ENCODE data around the gene LCOR. TPM values are rescaled to one million over a fixed set of nuclear protein-coding genes. Genes with fewer than 3 reads are reported as not detected.
A peak's percentile ranks its signal among the peaks of the same experiment; 100 is the strongest.
"Not testable (repeated sequence)": the region's sequence is repeated elsewhere in the genome, so short reads cannot be mapped to it uniquely, and the experiment has no call there.

LCOR gene
- total RNA-seq = 31.3 TPM

- peaks cover 23 to 29% (median 24%) of the 10 kb centered on the region in 3 donors for H3K4me1 ChIP-seq (ENCODE audit: control insufficient read depth in 3 of 3, insufficient read depth in 3 of 3, low read length in 3 of 3)
- peak within 1 kb of the TSS; percentile 86 for H3K27ac ChIP-seq (ENCODE audit: low read depth, low read length)
- H3K4me3 ChIP-seq (ENCODE audit: low read length in 3 of 3) = peak within 1 kb of the TSS; percentile 81 to 88 (median 87)
- H3K9ac ChIP-seq (ENCODE audit: low read depth in 1 of 3, low read length in 3 of 3) = peak within 1 kb of the TSS; percentile 85 to 88 (median 87)
- H3K9me3 ChIP-seq (ENCODE audit: control insufficient read depth in 3 of 3, low read length in 3 of 3) = no peaks in the 10 kb centered on the region
- H3K36me3 ChIP-seq (ENCODE audit: control insufficient read depth in 3 of 3, insufficient read depth in 3 of 3, low read length in 3 of 3) = peaks cover 0 to 2% (median 0%) of the 10 kb centered on the region in 3 donors
- H3K27me3 ChIP-seq (ENCODE audit: control insufficient read depth in 3 of 3, insufficient read depth in 3 of 3, low read length in 3 of 3) = no peaks in the 10 kb centered on the region
Observed at GRCh38 chr10:96831867-96832720, at the start of gene LCOR. Gene LCOR (plus strand): TSS chr10:96832298. CDS start chr10:96949058, 116,760 bp downstream.

GRCh38 chr10:96784253-96784652 lies 47.8 kb upstream of the LCOR start:
- Histone ChIP-seq H3K9me3 (ENCODE audit: control insufficient read depth in 3 of 3, low read length in 3 of 3) (no peaks in the 10 kb centered on the region), H3K9ac (ENCODE audit: low read depth in 1 of 3, low read length in 3 of 3) (no peak overlapping the region), H3K4me3 (ENCODE audit: low read length in 3 of 3) (no peak overlapping the region), H3K36me3 (ENCODE audit: control insufficient read depth in 3 of 3, insufficient read depth in 3 of 3, low read length in 3 of 3) (no peaks in the 10 kb centered on the region), H3K27ac (ENCODE audit: low read depth, low read length) (no peak overlapping the region), H3K27me3 (ENCODE audit: control insufficient read depth in 3 of 3, insufficient read depth in 3 of 3, low read length in 3 of 3) (no peaks in the 10 kb centered on the region), H3K4me1 (ENCODE audit: control insufficient read depth in 3 of 3, insufficient read depth in 3 of 3, low read length in 3 of 3) (no peaks in the 10 kb centered on the region)

DNA sequence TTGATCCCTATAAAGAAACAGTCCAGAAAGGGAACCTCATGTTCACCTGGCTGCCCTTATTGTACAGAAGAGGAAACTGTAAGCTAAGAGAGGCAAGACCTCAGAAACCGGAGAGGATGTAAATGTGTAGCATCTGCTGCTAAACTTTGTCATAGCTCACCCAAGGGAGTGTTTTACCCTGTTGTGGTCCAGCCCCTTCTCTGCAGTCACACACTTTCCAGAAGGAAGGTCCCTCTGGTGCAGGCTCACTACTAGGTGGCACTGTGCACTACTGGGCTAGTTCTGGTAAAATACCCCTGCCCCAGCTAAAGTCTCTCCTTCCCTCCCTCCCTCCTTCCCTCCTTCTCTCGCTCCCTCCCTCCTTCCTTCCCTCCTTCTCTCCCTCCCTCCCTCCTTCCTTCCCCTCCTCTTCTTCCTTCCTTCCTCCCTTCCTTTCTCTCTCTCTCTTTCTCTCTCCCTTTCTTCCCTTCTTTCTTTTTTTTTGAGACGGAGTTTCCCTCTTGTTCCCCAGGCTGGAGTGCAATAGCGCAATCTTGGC lies 42.5 kb upstream of the LCOR start:
- Histone ChIP-seq H3K9ac (ENCODE audit: low read depth in 1 of 3, low read length in 3 of 3) (no peak overlapping the region), H3K27ac (ENCODE audit: low read depth, low read length) (no peak overlapping the region), H3K27me3 (ENCODE audit: control insufficient read depth in 3 of 3, insufficient read depth in 3 of 3, low read length in 3 of 3) (no peaks in the 10 kb centered on the region), H3K4me1 (ENCODE audit: control insufficient read depth in 3 of 3, insufficient read depth in 3 of 3, low read length in 3 of 3) (no peaks in the 10 kb centered on the region), H3K4me3 (ENCODE audit: low read length in 3 of 3) (no peak overlapping the region), H3K9me3 (ENCODE audit: control insufficient read depth in 3 of 3, low read length in 3 of 3) (no peaks in the 10 kb centered on the region), H3K36me3 (ENCODE audit: control insufficient read depth in 3 of 3, insufficient read depth in 3 of 3, low read length in 3 of 3) (no peaks in the 10 kb centered on the region)

- Histone ChIP-seq H3K27ac (ENCODE audit: low read depth, low read length) (no peak overlapping the region), H3K4me1 (ENCODE audit: control insufficient read depth in 3 of 3, insufficient read depth in 3 of 3, low read length in 3 of 3) (no peaks in the 10 kb centered on the region), H3K36me3 (ENCODE audit: control insufficient read depth in 3 of 3, insufficient read depth in 3 of 3, low read length in 3 of 3) (no peaks in the 10 kb centered on the region), H3K9me3 (ENCODE audit: control insufficient read depth in 3 of 3, low read length in 3 of 3) (no peaks in the 10 kb centered on the region), H3K27me3 (ENCODE audit: control insufficient read depth in 3 of 3, insufficient read depth in 3 of 3, low read length in 3 of 3) (no peaks in the 10 kb centered on the region), H3K4me3 (ENCODE audit: low read length in 3 of 3) (no peak overlapping the region), H3K9ac (ENCODE audit: low read depth in 1 of 3, low read length in 3 of 3) (no peak overlapping the region)
Observed at GRCh38 chr10:96791902-96792301, 40.2 kb upstream of the LCOR start.

DNA sequence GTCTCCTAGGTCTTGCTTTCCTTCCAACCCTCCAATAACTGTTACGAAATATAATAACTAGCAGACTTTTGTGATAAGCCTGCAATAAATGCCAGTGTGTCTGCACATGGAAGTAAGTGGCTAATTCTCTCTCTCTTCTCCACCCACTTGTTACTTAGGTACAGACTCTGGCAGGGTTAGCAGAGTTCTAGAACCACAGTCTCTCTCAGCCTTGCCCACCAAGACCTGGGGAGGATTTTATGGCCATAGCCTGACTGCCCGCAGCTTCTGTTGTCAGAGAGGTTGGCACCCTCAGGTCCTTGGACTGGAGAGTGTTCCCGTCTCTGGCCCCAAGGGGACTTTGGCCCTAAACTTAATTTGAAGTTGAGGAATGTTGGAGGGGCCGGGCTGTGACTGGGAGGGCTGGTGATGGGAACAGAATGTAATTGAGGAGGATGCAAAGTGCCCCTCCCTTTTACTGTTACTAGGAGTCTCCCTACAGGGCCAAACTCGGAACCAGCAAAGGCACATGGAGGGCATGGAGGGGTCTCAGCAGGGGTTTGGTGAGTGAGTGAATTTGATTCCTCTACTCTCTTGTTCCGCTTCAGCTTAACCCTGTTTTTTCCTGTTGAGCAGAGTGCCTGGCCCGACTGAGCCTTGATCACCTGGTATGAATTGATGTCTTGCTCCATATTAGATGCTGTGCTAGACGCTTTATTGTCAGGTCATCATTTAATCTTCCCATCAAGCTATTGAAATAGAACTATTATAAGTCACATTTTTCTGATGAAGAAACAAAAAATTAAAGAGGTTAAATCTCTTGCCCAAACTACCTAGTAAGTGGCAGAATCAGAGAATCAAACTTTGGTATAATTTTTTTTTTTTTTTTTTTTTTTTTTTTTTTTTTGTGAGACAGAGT lies 37.0 kb upstream of the LCOR start:
- Histone ChIP-seq H3K4me3 (ENCODE audit: low read length in 3 of 3) (no peak overlapping the region), H3K9ac (ENCODE audit: low read depth in 1 of 3, low read length in 3 of 3) (no peak overlapping the region), H3K9me3 (ENCODE audit: control insufficient read depth in 3 of 3, low read length in 3 of 3) (no peaks in the 10 kb centered on the region), H3K27me3 (ENCODE audit: control insufficient read depth in 3 of 3, insufficient read depth in 3 of 3, low read length in 3 of 3) (no peaks in the 10 kb centered on the region), H3K27ac (ENCODE audit: low read depth, low read length) (no peak overlapping the region), H3K36me3 (ENCODE audit: control insufficient read depth in 3 of 3, insufficient read depth in 3 of 3, low read length in 3 of 3) (no peaks in the 10 kb centered on the region), H3K4me1 (ENCODE audit: control insufficient read depth in 3 of 3, insufficient read depth in 3 of 3, low read length in 3 of 3) (no peaks in the 10 kb centered on the region)

DNA sequence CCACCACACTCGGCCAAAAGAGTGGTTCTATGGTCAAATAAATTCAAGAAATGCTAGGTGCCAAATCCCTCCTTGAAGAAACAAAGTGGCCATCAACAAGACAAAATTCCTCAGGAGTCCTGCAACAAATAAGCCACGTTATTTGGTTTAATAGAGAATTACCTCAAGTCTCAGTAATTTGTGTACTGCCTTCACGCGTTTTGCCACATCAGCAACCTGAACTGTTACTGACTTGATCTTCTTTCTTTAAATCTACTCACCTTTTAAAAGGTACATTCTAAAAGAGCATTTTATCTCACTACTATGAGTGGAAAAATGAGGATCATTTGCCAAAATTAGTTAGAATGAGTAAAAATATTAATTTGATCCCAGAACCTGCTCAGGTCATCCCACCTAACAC lies 34.6 kb upstream of the LCOR start:
- H3K9me3 ChIP-seq (ENCODE audit: control insufficient read depth in 3 of 3, low read length in 3 of 3) = no peaks in the 10 kb centered on the region
- H3K27ac ChIP-seq (ENCODE audit: low read depth, low read length) = no peak overlapping the region
- no peaks in the 10 kb centered on the region for H3K27me3 ChIP-seq (ENCODE audit: control insufficient read depth in 3 of 3, insufficient read depth in 3 of 3, low read length in 3 of 3)
- H3K9ac ChIP-seq (ENCODE audit: low read depth in 1 of 3, low read length in 3 of 3) = no peak overlapping the region
- no peaks in the 10 kb centered on the region for H3K36me3 ChIP-seq (ENCODE audit: control insufficient read depth in 3 of 3, insufficient read depth in 3 of 3, low read length in 3 of 3)
- H3K4me3 ChIP-seq (ENCODE audit: low read length in 3 of 3) = no peak overlapping the region
- no peaks in the 10 kb centered on the region for H3K4me1 ChIP-seq (ENCODE audit: control insufficient read depth in 3 of 3, insufficient read depth in 3 of 3, low read length in 3 of 3)

GRCh38 chr10:96803288-96803664 lies 28.8 kb upstream of the LCOR start:
- Histone ChIP-seq H3K36me3 (ENCODE audit: control insufficient read depth in 3 of 3, insufficient read depth in 3 of 3, low read length in 3 of 3) (no peaks in the 10 kb centered on the region), H3K9ac (ENCODE audit: low read depth in 1 of 3, low read length in 3 of 3) (no peak overlapping the region), H3K27ac (ENCODE audit: low read depth, low read length) (no peak overlapping the region), H3K4me1 (ENCODE audit: control insufficient read depth in 3 of 3, insufficient read depth in 3 of 3, low read length in 3 of 3) (no peaks in the 10 kb centered on the region), H3K9me3 (ENCODE audit: control insufficient read depth in 3 of 3, low read length in 3 of 3) (no peaks in the 10 kb centered on the region), H3K4me3 (ENCODE audit: low read length in 3 of 3) (no peak overlapping the region), H3K27me3 (ENCODE audit: control insufficient read depth in 3 of 3, insufficient read depth in 3 of 3, low read length in 3 of 3) (no peaks in the 10 kb centered on the region)

DNA sequence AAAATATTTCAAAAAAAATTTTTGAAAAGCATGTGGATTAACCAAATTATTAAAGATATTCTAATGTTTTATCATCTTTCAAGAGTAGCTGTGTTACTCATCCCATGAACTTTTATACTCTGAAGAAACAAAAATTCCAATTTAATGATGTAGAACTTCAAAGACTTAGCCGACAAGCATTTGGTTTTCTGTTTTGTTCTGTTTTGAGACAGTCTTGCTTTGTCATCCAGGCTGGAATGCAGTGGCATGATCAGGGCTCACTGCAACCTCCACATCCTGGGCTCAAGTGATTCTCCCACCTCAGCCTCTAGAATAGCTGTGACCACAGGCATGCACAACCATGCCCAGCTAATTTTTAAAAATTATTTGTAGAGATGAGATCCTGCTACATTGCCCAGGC lies 17.8 kb upstream of the LCOR start:
- H3K9me3 ChIP-seq (ENCODE audit: control insufficient read depth in 3 of 3, low read length in 3 of 3) = no peaks in the 10 kb centered on the region
- no peaks in the 10 kb centered on the region for H3K27me3 ChIP-seq (ENCODE audit: control insufficient read depth in 3 of 3, insufficient read depth in 3 of 3, low read length in 3 of 3)
- no peak overlapping the region for H3K4me3 ChIP-seq (ENCODE audit: low read length in 3 of 3)
- no peaks in the 10 kb centered on the region for H3K4me1 ChIP-seq (ENCODE audit: control insufficient read depth in 3 of 3, insufficient read depth in 3 of 3, low read length in 3 of 3)
- H3K36me3 ChIP-seq (ENCODE audit: control insufficient read depth in 3 of 3, insufficient read depth in 3 of 3, low read length in 3 of 3) = no peaks in the 10 kb centered on the region
- no peak overlapping the region for H3K9ac ChIP-seq (ENCODE audit: low read depth in 1 of 3, low read length in 3 of 3)
- H3K27ac ChIP-seq (ENCODE audit: low read depth, low read length) = no peak overlapping the region

GRCh38 chr10:96818971-96819370 lies 13.1 kb upstream of the LCOR start:
- not testable (repeated sequence) for H3K27me3 ChIP-seq (ENCODE audit: control insufficient read depth in 3 of 3, insufficient read depth in 3 of 3, low read length in 3 of 3); H3K4me3 ChIP-seq (ENCODE audit: low read length in 3 of 3); H3K27ac ChIP-seq (ENCODE audit: low read depth, low read length); H3K9me3 ChIP-seq (ENCODE audit: control insufficient read depth in 3 of 3, low read length in 3 of 3); H3K4me1 ChIP-seq (ENCODE audit: control insufficient read depth in 3 of 3, insufficient read depth in 3 of 3, low read length in 3 of 3); H3K9ac ChIP-seq (ENCODE audit: low read depth in 1 of 3, low read length in 3 of 3); H3K36me3 ChIP-seq (ENCODE audit: control insufficient read depth in 3 of 3, insufficient read depth in 3 of 3, low read length in 3 of 3)

DNA sequence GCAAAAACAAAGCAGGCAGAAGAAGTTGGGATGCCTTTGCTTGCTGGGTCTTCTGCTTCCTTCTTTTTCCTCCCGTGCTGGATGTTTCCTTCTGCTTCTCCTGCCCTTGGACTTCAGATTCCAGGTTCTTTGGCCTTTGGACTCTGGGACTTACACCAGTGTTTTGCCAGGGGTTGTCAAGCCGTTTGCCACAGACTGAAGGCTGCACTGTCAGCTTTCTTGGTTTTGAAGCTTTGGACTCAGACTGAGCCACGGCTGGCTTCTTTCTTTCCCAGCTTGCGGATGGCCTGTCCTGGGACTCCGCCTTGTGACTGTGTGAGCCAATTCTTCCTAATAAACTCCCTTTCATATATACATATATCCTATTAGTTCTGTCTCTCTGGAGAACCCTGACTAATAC lies 11.3 kb upstream of the LCOR start:
- H3K36me3 ChIP-seq (ENCODE audit: control insufficient read depth in 3 of 3, insufficient read depth in 3 of 3, low read length in 3 of 3) = no peaks in the 10 kb centered on the region
- no peak overlapping the region for H3K4me3 ChIP-seq (ENCODE audit: low read length in 3 of 3)
- H3K4me1 ChIP-seq (ENCODE audit: control insufficient read depth in 3 of 3, insufficient read depth in 3 of 3, low read length in 3 of 3) = no peaks in the 10 kb centered on the region
- no peaks in the 10 kb centered on the region for H3K27me3 ChIP-seq (ENCODE audit: control insufficient read depth in 3 of 3, insufficient read depth in 3 of 3, low read length in 3 of 3)
- no peaks in the 10 kb centered on the region for H3K9me3 ChIP-seq (ENCODE audit: control insufficient read depth in 3 of 3, low read length in 3 of 3)
- H3K9ac ChIP-seq (ENCODE audit: low read depth in 1 of 3, low read length in 3 of 3) = no peak overlapping the region
- H3K27ac ChIP-seq (ENCODE audit: low read depth, low read length) = no peak overlapping the region

Measured in skeletal muscle tissue (tissue), 4 donors.